ENCODE results near the gene RBM10.
"Not testable (repeated sequence)": the region's sequence is repeated elsewhere in the genome, so short reads cannot be mapped to it uniquely, and the experiment has no call there.

GRCh38 chrX:47116551-47117110 is 28.4 kb upstream of the RBM10 start:
- TF ChIP-seq EZH2 (IDR thresholded peaks at IDR 0.05; ENCODE audit: borderline replicate concordance, low read depth, low read length, poor library complexity, severe bottlenecking); CTCF (conservative IDR thresholded peaks at IDR 0.05; ENCODE audit: low read depth, low read length): not testable (repeated sequence)

Measured in A673 (cell line).